Activated CD8-positive, alpha-beta T cell treated with anti-CD3 and anti-CD28 coated beads for 36 hours (primary cell): ENCODE data around the gene AP1G2. TPM values are rescaled to one million over a fixed set of nuclear protein-coding genes. Genes with fewer than 3 reads are reported as not detected.
A peak's percentile ranks its signal among the peaks of the same experiment; 100 is the strongest.

Experiments
- ATAC-seq: fragments of 200-7000 bp; cut with Tn5 transposase; one replicate; pipeline ENCODE4 v1.10.0; 2021; ENCODE audit warnings: mild to moderate bottlenecking, moderate library complexity
- CTCF ChIA-PET: fragments of 350-600 bp; sonication (Branson Sonifier 250); formaldehyde crosslinking; loops from one replicate; lab custom pipeline; 2021; ENCODE audit warnings: antibody characterized with exemption; lab: Charles Lee
- POLR2A ChIA-PET: fragments of 350-600 bp; sonication (Branson Sonifier 250); formaldehyde crosslinking; loops from one replicate; lab custom pipeline; 2021; ENCODE audit warnings: antibody characterized with exemption; lab: Charles Lee
- DNase-seq: peaks from one replicate; pipeline ENCODE4 v3.0.0-alpha.2; 2020
- H3K27ac Mint-ChIP-seq: one replicate; pipeline ENCODE4 v1.8.0; 2021; ENCODE audit warnings: mild to moderate bottlenecking, mixed read lengths
- H3K27me3 Mint-ChIP-seq: one replicate; pipeline ENCODE4 v1.8.0; 2021; ENCODE audit warnings: mixed read lengths
- H3K36me3 Mint-ChIP-seq: one replicate; pipeline ENCODE4 v1.8.0; 2021; ENCODE audit warnings: low read depth, mixed read lengths
- H3K4me1 Mint-ChIP-seq: one replicate; pipeline ENCODE4 v1.8.0; 2021; ENCODE audit warnings: low read depth, mixed read lengths
- H3K4me3 Mint-ChIP-seq: one replicate; pipeline ENCODE4 v1.8.0; 2021; ENCODE audit warnings: mild to moderate bottlenecking, moderate library complexity, mixed read lengths
- H3K9me3 Mint-ChIP-seq: one replicate; pipeline ENCODE4 v1.8.0; 2021; ENCODE audit warnings: mixed read lengths
- CTCF ChIP-seq: fragments of 200-600 bp; IDR thresholded peaks from one replicate; pipeline ENCODE4 v1.8.0; 2022; ENCODE audit warnings: antibody characterized with exemption, mild to moderate bottlenecking
- intact Hi-C: fragments of 100-400 bp; cut with micrococcal nuclease; formaldehyde crosslinking; loops from one replicate; pipeline ENCODE4 v1.10.0; 2022
- total RNA-seq, 2 experiments: library from RNA; stranded (reverse); gene quantifications; one replicate each; pipeline ENCODE4 v1.2.3, GENCODE V29; 2021

AP1G2 gene
- total RNA-seq, 2 experiments from 2014 or later = 146 to 155 TPM

- Mint-ChIP-seq H3K36me3 (peaks cover 27% of the 10 kb centered on the region), H3K27me3 (no peaks in the 10 kb centered on the region), H3K27ac (peak overlapping the region; percentile 99), H3K4me1 (peaks cover 23% of the 10 kb centered on the region), H3K4me3 (peak overlapping the region; percentile 94), H3K9me3 (no peaks in the 10 kb centered on the region)
- TF ChIP-seq CTCF = no peak
- no peak for DNase-seq
- ChIA-PET CTCF (interaction anchor here (1.2 to 4.4 kb wide), 6 partner anchors 9 to 90 kb away, joined by 3 to 51 read pairs (median 4); partner anchors contain the start of gene THTPA), POLR2A (interaction anchor here (0.6 to 1.3 kb wide), 7 partner anchors 8 to 245 kb away, joined by 3 to 7 read pairs (median 3); partner anchors contain the start of gene PABPN1)
- intact Hi-C loops = no loop called here
- ATAC-seq = no peak
Measured at GRCh38 chr14:23566778-23567185, 809 bp downstream of the AP1G2 start.

- POLR2A ChIA-PET = interaction anchor here (0.6 to 1.3 kb wide), 6 partner anchors 8 to 245 kb away, joined by 3 to 7 read pairs (median 4); partner anchors contain the start of gene PABPN1
- Mint-ChIP-seq H3K27ac (peak overlapping the region; percentile 99), H3K4me1 (peaks cover 23% of the 10 kb centered on the region), H3K9me3 (no peaks in the 10 kb centered on the region), H3K27me3 (no peaks in the 10 kb centered on the region), H3K36me3 (peaks cover 31% of the 10 kb centered on the region), H3K4me3 (peak overlapping the region; percentile 94)
- ATAC-seq = no peak
- TF ChIP-seq CTCF = no peak
- intact Hi-C loops = no loop called here
- DNase-seq = no peak
- CTCF ChIA-PET = interaction anchor here (1.2 to 4.4 kb wide), 5 partner anchors 9 to 88 kb away, joined by 3 to 51 read pairs (median 4); partner anchors contain the start of gene THTPA
Measured at GRCh38 chr14:23566112-23566777, 1.3 kb downstream of the AP1G2 start.

GRCh38 chr14:23565626-23566025 lies 2.0 kb downstream of the AP1G2 start:
- Mint-ChIP-seq H3K27me3 (no peaks in the 10 kb centered on the region), H3K4me1 (peaks cover 25% of the 10 kb centered on the region), H3K9me3 (no peaks in the 10 kb centered on the region), H3K4me3 (no peak overlapping the region), H3K27ac (peak overlapping the region; percentile 50), H3K36me3 (peaks cover 34% of the 10 kb centered on the region)
- ChIA-PET POLR2A (no interaction called here), CTCF (interaction anchor here (2.5 kb wide), 1 partner anchor 87 kb away, joined by 9 read pairs; no protein-coding TSS in a partner anchor)
- DNase-seq (no peak), ATAC-seq (no peak)
- intact Hi-C loops = no loop called here
- TF ChIP-seq CTCF = no peak

GRCh38 chr14:23564876-23565275 lies 2.7 kb downstream of the AP1G2 start:
- H3K9me3 Mint-ChIP-seq = no peaks in the 10 kb centered on the region
- intact Hi-C loops = loop anchor here (5.0 kb wide), 1 partner anchor 243 kb away; the partner anchor contains the start of gene PABPN1
- no peak for DNase-seq
- H3K36me3 Mint-ChIP-seq = peaks cover 39% of the 10 kb centered on the region
- POLR2A ChIA-PET = no interaction called here
- H3K27me3 Mint-ChIP-seq = no peaks in the 10 kb centered on the region
- H3K4me3 Mint-ChIP-seq = no peak overlapping the region
- peaks cover 30% of the 10 kb centered on the region for H3K4me1 Mint-ChIP-seq
- no peak overlapping the region for H3K27ac Mint-ChIP-seq
- ATAC-seq = no peak
- no peak for TF ChIP-seq CTCF
- CTCF ChIA-PET = interaction anchor here (13.7 kb wide), 1 partner anchor 85 kb away, joined by 291 read pairs; no protein-coding TSS in a partner anchor
